Cardiac fibroblast (primary cell): ENCODE data around the gene STAT4.

ENCODE experiments used
- DNase-seq, 2 donors: peaks; one replicate each; pipeline versions ENCODE4 v3.0.0 to v3.0.0-alpha.2; 2010; ENCODE audit warnings: low read depth in 2 of 2
- H3K4me3 ChIP-seq, 2 donors: replicated peaks in 1 of 2; 1 replicate in 1 of 2; 2 replicates in 1 of 2; pipeline ENCODE4 v1.5.1; 2011; ENCODE audit warnings: low read depth in 2 of 2, low read length in 2 of 2, mild to moderate bottlenecking in 2 of 2, moderate library complexity in 1 of 2
- CTCF ChIP-seq: IDR thresholded peaks from one replicate; pipeline ENCODE4 v1.5.1; 2011; ENCODE audit warnings: low read depth, mild to moderate bottlenecking, low read length, inconsistent platforms

The STAT4 gene

DNA sequence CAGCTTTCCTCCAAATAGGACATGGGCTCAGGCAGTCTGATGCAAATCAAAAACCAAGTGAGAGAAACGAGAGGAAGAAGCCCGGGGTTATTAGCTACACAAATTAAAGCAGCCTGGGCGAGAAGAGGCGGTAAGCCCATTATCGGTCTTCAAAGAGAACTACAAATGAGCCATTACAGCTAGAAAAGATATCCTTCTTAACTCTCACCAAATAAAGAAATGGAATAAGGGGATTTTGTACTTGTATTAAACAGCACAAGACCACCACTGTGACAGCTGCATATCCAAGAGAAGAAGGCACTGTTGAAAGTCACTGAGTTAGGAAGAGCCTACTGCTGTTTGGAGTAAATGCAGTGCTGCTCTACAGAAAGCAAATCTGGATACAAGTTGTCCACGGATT lies 169.5 kb downstream of the STAT4 start:
- no peak overlapping the region for H3K4me3 ChIP-seq
- no peak for TF ChIP-seq CTCF
- no peak for DNase-seq

DNA sequence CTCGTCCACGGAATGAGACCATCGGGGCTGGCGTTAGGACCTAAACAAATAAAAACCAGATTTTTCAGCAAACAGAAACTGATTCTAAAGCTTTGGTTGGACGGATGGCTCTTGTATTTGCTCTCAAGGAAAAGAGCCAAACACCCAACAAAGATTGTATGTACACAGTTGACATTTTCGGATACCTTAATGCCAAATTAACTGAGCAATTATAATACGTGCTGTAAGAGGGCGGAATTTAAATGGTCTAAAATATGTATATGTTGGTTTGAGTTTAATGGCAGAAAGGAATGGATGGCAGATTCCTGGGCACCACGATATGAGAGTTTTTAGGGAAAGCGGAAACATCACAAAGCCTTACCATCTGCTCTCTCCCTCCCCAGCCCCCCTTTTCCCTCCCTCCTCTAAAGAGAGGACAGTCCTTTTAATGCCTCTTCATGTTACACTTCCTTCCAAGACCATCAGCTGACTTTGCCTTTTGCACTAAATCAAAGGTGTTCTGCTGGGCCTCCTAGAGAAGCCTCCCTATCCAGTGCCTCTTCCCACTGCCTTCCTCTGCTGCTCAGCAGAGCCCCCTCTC lies 170.1 kb downstream of the STAT4 start:
- no peak for DNase-seq
- no peak for TF ChIP-seq CTCF
- no peak overlapping the region for H3K4me3 ChIP-seq

DNA sequence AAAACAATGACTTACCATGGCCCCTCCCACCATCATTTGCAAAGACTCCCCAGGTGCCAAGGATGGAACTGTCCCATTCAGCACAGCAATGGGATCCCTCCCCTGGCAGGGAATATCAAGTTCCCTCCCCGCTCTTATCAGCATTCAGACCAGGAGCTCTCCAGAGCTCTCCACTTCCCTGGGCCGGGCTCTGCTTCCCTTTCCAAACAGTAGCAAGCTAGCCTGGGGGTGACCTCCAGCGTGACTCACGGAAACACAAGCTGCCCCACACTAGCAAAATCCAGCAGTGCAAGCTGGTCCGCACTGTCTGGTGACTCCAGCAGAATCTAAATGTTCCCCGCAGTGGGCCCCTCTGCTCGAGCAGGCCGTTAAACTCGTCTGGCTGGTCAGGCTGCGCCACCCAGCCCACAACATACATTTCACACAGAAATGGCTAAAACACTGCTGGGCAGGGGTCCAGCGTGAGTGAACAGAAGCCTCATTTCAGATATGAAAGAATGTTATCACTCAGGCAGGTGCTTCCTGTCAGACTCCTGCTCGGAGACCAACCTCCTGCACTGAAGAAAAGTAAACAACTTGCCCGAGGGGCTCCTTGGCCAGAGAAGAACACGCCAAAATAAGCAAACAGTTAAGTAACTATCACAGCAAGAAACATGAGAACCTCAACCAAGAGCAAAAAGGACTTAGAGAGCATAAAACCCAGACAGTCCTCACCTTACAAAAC lies 170.7 kb downstream of the STAT4 start:
- H3K4me3 ChIP-seq: no peak overlapping the region
- no peak for TF ChIP-seq CTCF
- DNase-seq: peak; percentile 78 to 92
